Ishikawa (cell line): ENCODE measurements around the gene FAM20B.
A peak's percentile ranks its signal among the peaks of the same experiment; 100 is the strongest.

Experiments
- EP300 ChIP-seq: IDR thresholded peaks from 2 replicates; pipeline ENCODE4 v1.6.1; 2012; ENCODE audit warnings: borderline replicate concordance
- MAX ChIP-seq: IDR thresholded peaks from 2 replicates; pipeline ENCODE4 v1.6.1; 2012
- RAD21 ChIP-seq: IDR thresholded peaks from 2 replicates; pipeline ENCODE4 v1.6.1; 2012; ENCODE audit warnings: low read depth
- YY1 ChIP-seq: IDR thresholded peaks from 2 replicates; pipeline ENCODE4 v1.6.1; 2012; ENCODE audit warnings: low read depth

GRCh38 chr1:179121159-179121938, 95.7 kb downstream of the FAM20B start:
- TF ChIP-seq MAX, result no peak
- TF ChIP-seq EP300, result no peak
- no peak for TF ChIP-seq YY1
- peak; percentile 57 for TF ChIP-seq RAD21
